Tibial artery (tissue), 4 donors: ENCODE measurements around the gene HOXC10.
A peak's percentile ranks its signal among the peaks of the same experiment; 100 is the strongest.

ENCODE experiments used
- DNase-seq, 2 donors: peaks; one replicate each; pipeline ENCODE4 v3.0.0-alpha.2; 2019
- H3K27ac ChIP-seq, 2 donors: fragments of 200-600 bp; sonication (generic) in 1 of 2; 1 replicate in 1 of 2; 2 replicates in 1 of 2; pipeline ENCODE4 v1.5.1; 2018 to 2019; ENCODE audit warnings: mild to moderate bottlenecking in 1 of 2
- H3K27me3 ChIP-seq, 2 donors: fragments of 200-600 bp; sonication (generic) in 1 of 2; one replicate each; pipeline versions ENCODE4 v1.5.1 to v1.6.0; 2016 to 2019
- H3K36me3 ChIP-seq, 3 donors: fragments of 200-600 bp; sonication (generic) in 2 of 3; one replicate each; pipeline ENCODE4 v1.5.1; 2016 to 2019; ENCODE audit warnings: mild to moderate bottlenecking in 2 of 3
- H3K4me1 ChIP-seq, 4 donors: fragments of 200-600 bp; sonication (generic) in 2 of 4; 1 replicate in 3 of 4; 2 replicates in 1 of 4; pipeline ENCODE4 v1.5.1; 2016 to 2019
- H3K4me3 ChIP-seq, 2 donors: fragments of 200-600 bp; sonication (generic) in 1 of 2; 1 replicate in 1 of 2; 2 replicates in 1 of 2; pipeline ENCODE4 v1.5.1; 2018 to 2019; ENCODE audit warnings: mild to moderate bottlenecking in 2 of 2
- H3K9me3 ChIP-seq, 3 donors: fragments of 200-600 bp; sonication (generic) in 1 of 3; one replicate each; pipeline ENCODE4 v1.5.1; 2016 to 2019
- CTCF ChIP-seq, 2 experiments: fragments of 200-600 bp in 1 of 2; fragments of 450-650 bp in 1 of 2; IDR thresholded peaks; one replicate each; pipeline ENCODE4 v1.5.1; 2017 to 2019; ENCODE audit warnings: antibody characterized with exemption in 2 of 2, mild to moderate bottlenecking in 1 of 2, moderate library complexity in 1 of 2
- intact Hi-C: fragments of 100-400 bp; cut with DNase I; formaldehyde crosslinking; loops from one replicate; pipeline ENCODE4 v1.15.0; 2023; ENCODE audit warnings: low total_unique reads

Gene HOXC10

GRCh38 chr12:53973236-53974042, 11.5 kb upstream of the HOXC10 start:
- DNase-seq, result peak; percentile 78 to 89
- Histone ChIP-seq H3K4me3 (peak overlapping the region; percentile 75 to 85), H3K27me3 (no peaks in the 10 kb centered on the region), H3K36me3 (no peaks in the 10 kb centered on the region), H3K27ac (peak overlapping the region; percentile 93 to 98), H3K4me1 (peaks cover 0 to 62% (median 43%) of the 10 kb centered on the region in 4 donors), H3K9me3 (no peaks in the 10 kb centered on the region)
- no peak for TF ChIP-seq CTCF (IDR thresholded peaks at IDR 0.05)
- intact Hi-C loops, result loop anchor here (10.0 kb wide), 1 partner anchor 391 kb away; the partner anchor contains the start of gene GPR84

GRCh38 chr12:53974084-53975063, 10.6 kb upstream of the HOXC10 start, which contains the start of gene HOTAIR:
TSS of gene HOTAIR (minus strand) at chr12:53974954.
- TF ChIP-seq CTCF (IDR thresholded peaks at IDR 0.05), result no peak
- Histone ChIP-seq H3K4me1 (peaks cover 0 to 63% (median 44%) of the 10 kb centered on the region in 4 donors), H3K9me3 (no peaks in the 10 kb centered on the region), H3K36me3 (no peaks in the 10 kb centered on the region), H3K27me3 (no peaks in the 10 kb centered on the region), H3K27ac (peak within 1 kb of the TSS; percentile 93 to 98), H3K4me3 (peak within 1 kb of the TSS; percentile 75 to 85)
- intact Hi-C loops, result loop anchor here (10.0 kb wide), 1 partner anchor 390 kb away; the partner anchor contains the start of gene GPR84
- peak in 1 of 2 donors; percentile 81 for DNase-seq

GRCh38 chr12:53975064-53975471, 9.9 kb upstream of the HOXC10 start:
- TF ChIP-seq CTCF (IDR thresholded peaks at IDR 0.05), result no peak
- peak overlapping the region; percentile 93 to 98 for H3K27ac ChIP-seq
- H3K36me3 ChIP-seq, result no peaks in the 10 kb centered on the region
- intact Hi-C loops, result loop anchor here (10.0 kb wide), 1 partner anchor 390 kb away; the partner anchor contains the start of gene GPR84
- no peaks in the 10 kb centered on the region for H3K27me3 ChIP-seq
- H3K4me3 ChIP-seq, result peak overlapping the region; percentile 75 to 85
- no peak for DNase-seq
- H3K9me3 ChIP-seq, result no peaks in the 10 kb centered on the region
- peaks cover 0 to 63% (median 43%) of the 10 kb centered on the region in 4 donors for H3K4me1 ChIP-seq

GRCh38 chr12:53975479-53976152, 9.3 kb upstream of the HOXC10 start:
- Histone ChIP-seq H3K27me3 (no peaks in the 10 kb centered on the region), H3K4me1 (peaks cover 0 to 64% (median 41%) of the 10 kb centered on the region in 4 donors), H3K27ac (peak overlapping the region; percentile 93 to 98), H3K9me3 (no peaks in the 10 kb centered on the region), H3K36me3 (no peaks in the 10 kb centered on the region), H3K4me3 (peak overlapping the region; percentile 75 to 85)
- intact Hi-C loops, result loop anchor here (10.0 kb wide), 1 partner anchor 389 kb away; the partner anchor contains the start of gene GPR84
- no peak for DNase-seq
- TF ChIP-seq CTCF (IDR thresholded peaks at IDR 0.05), result no peak
